T-helper 2 cell treated with Interferon-gamma antibody and Interleukin-4, amounts not matched to agents 100 ng/mL and 5 ng/mL, for 36 hours (primary cell): ENCODE data around the gene MKRN3. TPM values are rescaled to one million over a fixed set of nuclear protein-coding genes. Genes with fewer than 3 reads are reported as not detected.

Experiments
- intact Hi-C: fragments of 100-400 bp; cut with micrococcal nuclease; formaldehyde crosslinking; loops from one replicate; pipeline ENCODE4 v1.15.1; 2023
- total RNA-seq: library from RNA; stranded (reverse); gene quantifications from 2 replicates; pipeline ENCODE4 v1.2.3, GENCODE V29; 2022

The MKRN3 gene
- total RNA-seq, result 1.7 and 1.9 TPM in 2 replicates

DNA sequence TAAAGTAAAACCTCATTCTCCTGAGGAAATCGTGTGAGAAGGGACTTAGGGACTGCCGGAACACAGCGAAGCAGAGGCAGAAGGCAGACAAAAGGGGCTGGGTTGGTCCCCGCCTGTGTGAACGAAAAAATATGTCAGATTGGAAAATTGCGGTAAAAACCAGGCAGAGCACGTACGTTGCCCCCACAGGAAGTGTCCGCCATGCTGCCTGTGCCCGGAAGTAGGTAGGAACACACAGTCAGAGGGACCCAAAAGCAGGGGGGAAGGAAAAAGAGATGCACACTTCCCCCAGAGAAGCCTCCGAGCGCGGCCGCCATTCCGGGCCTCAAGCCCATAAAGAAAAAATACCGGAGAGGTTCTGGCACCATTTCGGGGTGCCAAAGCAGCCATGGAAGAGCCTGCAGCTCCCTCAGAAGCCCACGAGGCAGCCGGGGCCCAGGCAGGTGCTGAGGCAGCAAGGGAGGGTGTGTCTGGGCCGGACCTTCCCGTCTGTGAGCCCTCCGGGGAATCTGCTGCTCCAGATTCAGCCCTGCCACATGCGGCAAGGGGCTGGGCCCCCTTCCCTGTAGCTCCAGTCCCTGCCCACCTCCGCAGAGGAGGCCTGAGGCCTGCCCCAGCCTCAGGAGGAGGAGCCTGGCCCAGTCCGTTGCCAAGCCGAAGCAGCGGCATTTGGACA, at the start of gene MKRN3:
MKRN3 (plus strand) TSS at position 280 of the 676 bp plus-strand sequence; CDS start at position 389, 109 bp downstream.
- intact Hi-C loops, result no loop called here

DNA sequence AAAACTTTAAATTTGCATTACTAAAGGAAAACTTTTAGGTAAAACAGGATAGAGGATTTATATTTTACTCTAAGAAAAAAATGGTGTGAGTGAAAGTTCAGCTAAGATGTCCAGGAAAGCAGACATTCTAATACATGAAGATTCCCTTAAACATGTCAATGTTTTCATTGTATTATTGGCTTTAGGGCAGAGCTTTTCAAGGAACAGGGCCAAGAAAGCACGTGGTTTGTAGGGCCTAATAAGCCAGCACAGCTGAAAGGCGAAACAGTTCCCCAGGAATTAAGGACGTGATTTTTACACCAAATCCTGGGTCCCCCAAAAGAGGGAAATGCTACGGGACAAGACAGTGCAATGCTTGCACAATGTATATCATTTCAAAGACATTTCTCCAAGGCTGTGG, 48.6 kb upstream of the MKRN3 start:
- intact Hi-C loops, result no loop called here

DNA sequence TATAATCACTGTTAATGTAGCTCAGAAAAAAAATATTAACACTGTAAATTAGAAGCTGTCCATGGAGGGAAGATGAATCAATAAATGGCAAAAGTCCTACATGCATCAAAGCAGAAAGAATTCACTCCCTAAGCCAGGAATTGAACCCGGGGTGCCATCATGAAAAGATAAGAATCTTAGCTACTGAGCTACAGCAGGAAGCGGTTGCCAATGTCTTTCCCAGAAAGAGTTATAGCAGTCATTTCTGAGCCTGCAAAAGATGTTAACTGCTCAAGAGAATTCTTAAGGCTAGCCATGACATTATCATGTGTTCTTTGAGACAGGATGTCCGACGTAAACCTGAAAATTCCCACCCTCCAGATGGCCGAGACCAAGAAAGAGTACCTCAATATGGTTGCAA, 47.4 kb upstream of the MKRN3 start:
- intact Hi-C loops, result no loop called here

DNA sequence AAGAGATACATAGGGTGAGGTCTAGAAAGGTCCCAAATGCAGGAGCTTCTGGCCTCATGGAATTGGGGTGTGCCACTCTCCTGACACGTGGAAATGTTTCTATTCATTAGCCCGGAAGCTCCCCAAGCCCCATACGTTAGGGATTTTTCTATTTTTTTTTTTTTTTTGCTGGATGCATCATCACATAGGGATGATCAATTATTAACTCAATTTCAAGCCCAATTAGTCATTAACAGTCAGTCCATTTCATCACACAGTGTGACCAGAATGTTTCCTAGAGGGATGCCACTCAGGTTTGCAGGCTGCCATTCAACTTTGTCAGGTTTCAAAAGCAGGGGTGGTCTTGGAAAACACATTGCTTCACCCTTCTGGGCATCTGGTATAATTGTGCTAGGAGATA, 40.7 kb upstream of the MKRN3 start:
- intact Hi-C loops, result no loop called here

DNA sequence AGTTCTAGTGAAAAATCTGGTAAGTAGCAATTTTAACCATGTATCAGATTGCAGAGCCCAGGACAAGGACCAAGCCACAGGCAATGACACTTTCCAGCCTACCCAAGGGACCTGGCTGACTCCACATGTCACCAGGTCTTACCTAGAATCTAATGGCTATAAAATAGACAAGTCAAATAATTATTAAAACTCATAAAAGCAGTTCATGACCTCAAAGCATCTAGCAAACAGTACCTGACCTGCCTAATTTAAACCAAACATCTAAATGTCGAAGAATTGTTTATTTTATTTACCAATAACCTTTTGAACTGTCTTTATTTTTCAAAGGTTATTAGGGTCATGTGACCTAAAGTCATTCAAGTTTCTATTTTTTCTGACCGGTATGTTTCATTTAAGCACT, 35.6 kb upstream of the MKRN3 start:
- intact Hi-C loops, result no loop called here

- intact Hi-C loops, result no loop called here
These were observed 33.5 kb upstream of the MKRN3 start for GRCh38 chr15:23532024-23532423.

GRCh38 chr15:23536659-23537058, 28.8 kb upstream of the MKRN3 start:
- intact Hi-C loops, result no loop called here

DNA sequence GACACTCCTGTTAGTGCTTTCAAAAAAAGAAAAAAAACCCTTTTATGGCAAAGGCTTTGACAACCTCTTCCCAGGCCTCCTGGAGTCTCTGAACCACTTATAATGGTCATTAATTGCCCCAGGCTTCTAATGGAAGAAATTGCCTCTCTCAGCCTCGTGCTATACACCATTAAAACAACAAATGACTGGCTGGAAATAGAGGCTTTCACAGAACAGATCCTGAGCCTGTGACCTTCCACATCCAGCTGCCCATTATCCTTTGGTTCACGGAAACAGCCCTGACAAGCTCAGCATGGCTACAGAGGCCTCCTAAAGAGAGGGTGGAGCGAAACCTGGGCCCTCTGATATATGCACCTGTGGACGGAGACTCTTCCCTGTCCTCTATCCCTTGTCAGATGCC, 26.8 kb upstream of the MKRN3 start:
- intact Hi-C loops, result no loop called here

DNA sequence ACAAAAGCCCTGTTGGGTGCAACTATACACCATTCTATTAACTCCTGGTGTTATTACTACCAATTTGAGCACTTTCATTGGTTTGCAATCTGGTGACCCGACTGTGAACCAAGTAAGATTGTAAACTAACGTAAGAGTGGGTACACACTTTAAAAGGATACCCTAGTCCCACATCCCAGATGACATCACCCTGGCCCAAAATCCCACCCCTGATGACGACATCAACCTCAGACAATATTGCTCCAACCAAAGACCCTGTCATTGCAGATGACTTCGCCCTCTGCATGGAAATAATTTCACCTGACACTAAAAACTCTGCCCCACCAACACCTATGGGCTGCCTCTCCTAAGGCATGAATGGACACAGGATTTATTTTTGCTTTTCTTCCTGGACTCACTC, 25.6 kb upstream of the MKRN3 start:
- intact Hi-C loops, result no loop called here

DNA sequence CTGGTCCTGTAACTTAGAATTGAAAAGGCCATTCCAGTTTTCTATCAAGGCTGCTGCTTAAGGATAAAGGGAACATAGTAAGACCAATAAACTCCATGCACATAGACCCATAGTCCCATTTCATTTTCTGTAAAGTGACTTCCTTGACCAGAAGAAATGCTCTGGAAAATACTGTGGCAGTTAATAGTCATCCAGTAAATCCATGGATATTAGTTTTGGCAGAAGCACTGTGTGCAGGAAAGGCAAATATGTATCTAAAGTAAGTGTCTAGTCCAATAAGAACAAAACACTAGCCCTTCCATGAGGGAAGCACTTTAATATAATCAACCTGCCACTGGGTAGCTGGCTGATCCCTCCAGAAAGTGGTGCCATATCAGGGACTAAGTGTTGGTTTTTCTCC, 19.3 kb upstream of the MKRN3 start:
- intact Hi-C loops, result no loop called here

- intact Hi-C loops, result no loop called here
These were observed 17.4 kb upstream of the MKRN3 start for GRCh38 chr15:23548071-23548470.

- intact Hi-C loops, result no loop called here
These were observed 3.6 kb upstream of the MKRN3 start for GRCh38 chr15:23561914-23562313.

GRCh38 chr15:23564821-23565394, 566 bp upstream of the MKRN3 start:
- intact Hi-C loops, result no loop called here

DNA sequence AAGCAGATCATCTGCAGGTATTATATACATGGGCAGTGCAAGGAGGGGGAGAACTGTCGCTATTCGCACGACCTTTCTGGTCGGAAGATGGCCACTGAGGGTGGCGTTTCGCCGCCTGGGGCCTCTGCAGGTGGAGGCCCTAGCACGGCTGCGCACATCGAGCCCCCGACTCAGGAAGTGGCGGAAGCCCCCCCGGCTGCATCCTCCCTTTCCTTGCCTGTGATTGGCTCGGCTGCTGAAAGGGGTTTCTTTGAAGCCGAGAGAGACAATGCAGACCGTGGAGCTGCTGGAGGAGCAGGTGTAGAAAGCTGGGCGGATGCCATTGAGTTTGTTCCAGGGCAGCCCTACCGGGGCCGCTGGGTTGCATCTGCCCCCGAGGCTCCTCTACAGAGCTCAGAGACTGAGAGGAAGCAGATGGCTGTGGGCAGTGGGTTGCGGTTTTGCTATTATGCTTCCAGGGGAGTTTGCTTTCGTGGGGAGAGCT, 639 bp downstream of the MKRN3 start:
- intact Hi-C loops, result no loop called here

DNA sequence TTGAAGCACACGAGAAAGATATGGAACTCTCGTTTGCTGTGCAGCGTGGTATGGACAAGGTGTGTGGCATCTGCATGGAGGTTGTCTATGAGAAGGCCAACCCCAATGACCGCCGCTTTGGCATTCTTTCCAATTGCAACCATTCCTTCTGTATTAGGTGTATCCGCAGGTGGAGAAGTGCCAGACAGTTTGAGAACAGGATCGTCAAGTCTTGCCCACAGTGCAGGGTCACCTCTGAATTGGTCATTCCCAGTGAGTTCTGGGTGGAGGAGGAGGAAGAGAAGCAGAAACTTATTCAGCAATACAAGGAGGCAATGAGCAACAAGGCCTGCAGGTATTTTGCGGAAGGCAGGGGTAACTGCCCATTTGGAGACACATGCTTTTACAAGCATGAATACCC, 1.2 kb downstream of the MKRN3 start:
- intact Hi-C loops, result no loop called here

DNA sequence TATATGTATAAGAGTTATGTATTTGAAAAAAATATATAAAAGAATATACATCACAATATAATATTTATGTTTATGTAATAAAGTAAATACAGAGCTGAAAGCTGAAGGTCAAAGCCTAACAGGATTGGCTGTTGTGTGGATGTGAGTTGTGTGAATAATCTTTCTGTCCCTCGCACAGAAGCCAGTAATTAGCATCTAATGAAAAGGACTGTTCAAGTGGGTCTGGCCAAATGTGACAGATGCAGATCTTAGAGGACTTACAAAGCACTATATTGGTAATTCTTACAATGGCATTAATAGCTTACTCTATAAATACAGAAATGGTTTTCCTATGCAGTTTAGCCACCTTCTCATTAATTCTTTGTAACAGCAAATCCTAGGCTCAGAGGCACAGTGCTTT, 2.4 kb downstream of the MKRN3 start:
- intact Hi-C loops, result no loop called here

GRCh38 chr15:23569151-23569925, 3.9 kb downstream of the MKRN3 start:
- intact Hi-C loops, result no loop called here

DNA sequence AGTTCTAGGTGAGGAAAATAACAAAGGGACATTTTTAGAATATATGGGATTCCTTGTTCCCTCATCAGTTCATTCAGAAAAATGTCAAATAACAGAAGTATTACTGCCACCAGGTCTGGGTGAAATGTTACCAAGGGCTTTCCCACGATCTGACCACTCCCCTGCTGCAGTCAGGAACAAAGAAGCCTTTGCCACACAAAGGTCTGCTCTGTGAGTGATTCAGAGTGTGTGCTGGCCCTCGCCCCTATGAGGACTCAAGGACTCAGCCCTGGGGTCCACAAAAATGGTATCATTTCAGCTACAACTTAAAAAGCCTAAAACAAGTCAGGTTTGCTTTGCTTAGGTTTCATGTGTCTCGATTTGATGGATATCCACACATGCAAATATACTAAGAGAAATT, 5.0 kb downstream of the MKRN3 start:
- intact Hi-C loops, result no loop called here

- intact Hi-C loops, result no loop called here
These were observed 7.4 kb downstream of the MKRN3 start for GRCh38 chr15:23572844-23573243.

DNA sequence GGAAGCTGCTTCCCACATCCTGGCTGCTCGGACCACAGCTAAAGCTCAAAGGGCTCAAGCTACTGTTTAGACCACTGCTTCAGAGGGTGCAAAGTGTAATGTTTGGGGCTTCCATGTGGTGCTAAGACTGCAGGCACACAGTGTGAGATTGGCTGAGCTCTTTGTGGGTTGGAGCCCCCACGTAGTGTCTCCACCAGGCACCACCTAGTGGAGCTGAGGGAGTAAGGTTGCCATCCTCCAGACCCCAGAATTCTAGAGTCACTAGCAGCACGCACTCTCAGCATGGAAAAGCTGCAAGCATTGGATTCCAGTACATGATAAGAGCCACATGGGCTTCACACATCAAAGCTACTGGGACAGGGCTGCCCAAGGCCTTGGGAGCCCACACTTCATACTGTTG, 9.3 kb downstream of the MKRN3 start:
- intact Hi-C loops, result no loop called here

GRCh38 chr15:23576061-23576460, 10.6 kb downstream of the MKRN3 start:
- intact Hi-C loops, result no loop called here

- intact Hi-C loops, result no loop called here
These were observed 13.2 kb downstream of the MKRN3 start for GRCh38 chr15:23578521-23579150.
